Stimulated activated CD4-positive, alpha-beta T cell treated with anti-CD3 and anti-CD28 coated beads, Interleukin-15, amount 100 ng/mL, for 48 hours (primary cell): ENCODE measurements around the gene MRPL54.
"Not testable (repeated sequence)": the region's sequence is repeated elsewhere in the genome, so short reads cannot be mapped to it uniquely, and the experiment has no call there.

Experiments used
- DNase-seq, 2 donors: peaks; one replicate each; pipeline ENCODE4 v3.0.0-alpha.2; 2020; ENCODE audit warnings: low read depth in 2 of 2

Gene MRPL54

GRCh38 chr19:3740431-3740830, 22.1 kb upstream of the MRPL54 start:
- DNase-seq = no peak

GRCh38 chr19:3743486-3743885, 19.0 kb upstream of the MRPL54 start:
- no peak for DNase-seq

GRCh38 chr19:3745363-3746045, 17.0 kb upstream of the MRPL54 start:
- DNase-seq = no peak

GRCh38 chr19:3746371-3747056, 16.0 kb upstream of the MRPL54 start:
- no peak for DNase-seq

- DNase-seq = no peak
These were observed 13.5 kb upstream of the MRPL54 start for GRCh38 chr19:3748965-3749364.

GRCh38 chr19:3750211-3750610, 12.3 kb upstream of the MRPL54 start:
- DNase-seq = no peak

GRCh38 chr19:3751236-3751635, 11.2 kb upstream of the MRPL54 start:
- no peak for DNase-seq

- DNase-seq = no peak
These were observed 10.0 kb upstream of the MRPL54 start for GRCh38 chr19:3752492-3752891.

GRCh38 chr19:3753631-3754410, 8.7 kb upstream of the MRPL54 start:
- DNase-seq = no peak

GRCh38 chr19:3757705-3758104, 4.8 kb upstream of the MRPL54 start:
- DNase-seq = not testable (repeated sequence)

GRCh38 chr19:3758297-3758696, 4.2 kb upstream of the MRPL54 start:
- DNase-seq = not testable (repeated sequence)

- no peak for DNase-seq
These were observed 2.8 kb upstream of the MRPL54 start for GRCh38 chr19:3759482-3760254.

- DNase-seq = no peak
These were observed 1.6 kb upstream of the MRPL54 start for GRCh38 chr19:3760871-3761361.

GRCh38 chr19:3761382-3762129, 926 bp upstream of the MRPL54 start, which contains the start of gene APBA3:
Gene APBA3, minus strand, starts transcription at chr19:3761692. Its CDS starts 1,428 bp downstream, at chr19:3760264.
- peak; percentile 91 to 95 for DNase-seq

- DNase-seq = no peak
These were observed 380 bp upstream of the MRPL54 start for GRCh38 chr19:3762130-3762473.

GRCh38 chr19:3765121-3765520, 2.6 kb downstream of the MRPL54 start:
- DNase-seq = no peak

- not testable (repeated sequence) for DNase-seq
These were observed 3.3 kb downstream of the MRPL54 start for GRCh38 chr19:3765757-3766156.

GRCh38 chr19:3766520-3766919, 4.0 kb downstream of the MRPL54 start:
- no peak for DNase-seq

GRCh38 chr19:3767050-3767449, 4.6 kb downstream of the MRPL54 start:
- no peak for DNase-seq

- DNase-seq = no peak
These were observed 5.7 kb downstream of the MRPL54 start for GRCh38 chr19:3768015-3768747.
